OCI-LY3 (cell line): ENCODE results near the gene DNAI1.

Experiments
- CTCF ChIP-seq: fragments of 200-600, 300-600 bp; sonication (generic); IDR thresholded peaks from 2 replicates; pipeline ENCODE4 v1.5.1; 2014; ENCODE audit warnings: antibody characterized with exemption, low read length, low read depth
- EZH2phosphoT487 ChIP-seq: fragments of 200-600 bp; shearing (Covaris generic); IDR thresholded peaks from 2 replicates; pipeline ENCODE4 v1.6.1; 2018; ENCODE audit warnings: antibody characterized with exemption, mixed run types, low read depth

GRCh38 chr9:34564617-34565016, 106.0 kb downstream of the DNAI1 start:
- no peak for TF ChIP-seq CTCF
- TF ChIP-seq EZH2phosphoT487: no peak
